Measurements from ENCODE around the gene LCORL. TPM values are rescaled to one million over a fixed set of nuclear protein-coding genes. Genes with fewer than 3 reads are reported as not detected.

The LCORL gene
- total RNA-seq, 2 experiments from 2014 or later: 6.3 to 6.5 TPM

DNA sequence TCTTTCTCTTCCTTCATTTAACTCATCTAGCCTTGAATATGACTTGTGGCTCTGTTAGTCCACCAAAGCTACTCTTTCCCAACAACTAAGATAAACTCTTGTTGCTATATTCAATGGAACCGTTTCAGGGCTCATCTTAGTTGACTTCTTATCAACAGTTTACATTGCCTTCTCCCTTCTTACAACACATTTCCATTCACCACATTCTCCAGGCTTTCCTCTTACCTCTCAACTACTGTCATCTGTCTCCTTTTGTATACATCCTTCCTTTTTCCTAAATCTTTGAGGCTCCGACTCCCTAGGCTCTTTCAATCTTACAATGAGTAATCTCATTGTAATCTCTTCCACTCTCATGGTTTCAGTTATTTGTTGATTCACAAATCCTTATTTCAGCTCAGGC is 152.2 kb downstream of the LCORL start:
- POLR2A ChIA-PET: no interaction called here
- intact Hi-C loops (cut with DNase I, micrococcal nuclease): no loop called here

DNA sequence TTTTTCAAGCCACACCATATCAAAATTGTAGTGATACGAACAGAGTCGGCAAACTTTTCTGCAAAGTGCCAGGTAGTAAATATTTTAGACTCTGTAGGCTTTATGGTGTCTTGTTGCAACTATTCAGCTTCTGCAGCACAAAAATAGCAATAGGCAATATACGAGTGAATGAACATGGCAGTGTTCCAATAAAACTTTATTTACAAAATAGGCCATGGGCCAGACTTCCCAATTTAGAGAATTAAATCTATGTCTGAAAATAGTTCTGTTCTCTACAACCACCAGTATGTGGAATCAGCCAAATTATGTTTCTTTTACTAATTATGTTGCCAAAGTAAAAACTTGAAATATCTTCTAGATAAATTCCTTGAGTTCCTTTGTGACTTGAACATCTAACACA is 154.3 kb downstream of the LCORL start:
- TF ChIP-seq, protein P1, sequence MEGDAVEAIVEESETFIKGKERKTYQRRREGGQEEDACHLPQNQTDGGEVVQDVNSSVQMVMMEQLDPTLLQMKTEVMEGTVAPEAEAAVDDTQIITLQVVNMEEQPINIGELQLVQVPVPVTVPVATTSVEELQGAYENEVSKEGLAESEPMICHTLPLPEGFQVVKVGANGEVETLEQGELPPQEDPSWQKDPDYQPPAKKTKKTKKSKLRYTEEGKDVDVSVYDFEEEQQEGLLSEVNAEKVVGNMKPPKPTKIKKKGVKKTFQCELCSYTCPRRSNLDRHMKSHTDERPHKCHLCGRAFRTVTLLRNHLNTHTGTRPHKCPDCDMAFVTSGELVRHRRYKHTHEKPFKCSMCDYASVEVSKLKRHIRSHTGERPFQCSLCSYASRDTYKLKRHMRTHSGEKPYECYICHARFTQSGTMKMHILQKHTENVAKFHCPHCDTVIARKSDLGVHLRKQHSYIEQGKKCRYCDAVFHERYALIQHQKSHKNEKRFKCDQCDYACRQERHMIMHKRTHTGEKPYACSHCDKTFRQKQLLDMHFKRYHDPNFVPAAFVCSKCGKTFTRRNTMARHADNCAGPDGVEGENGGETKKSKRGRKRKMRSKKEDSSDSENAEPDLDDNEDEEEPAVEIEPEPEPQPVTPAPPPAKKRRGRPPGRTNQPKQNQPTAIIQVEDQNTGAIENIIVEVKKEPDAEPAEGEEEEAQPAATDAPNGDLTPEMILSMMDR (IDR thresholded peaks at IDR 0.05): no peak
- H3K36me3 ChIP-seq (ENCODE audit: insufficient read depth, low read length): no peaks in the 10 kb centered on the region
- no peaks in the 10 kb centered on the region for H3K27me3 Mint-ChIP-seq
- no peaks in the 10 kb centered on the region for H3K27me3 ChIP-seq (ENCODE audit: control insufficient read depth in 1 of 2, insufficient read depth in 2 of 2, low read length in 2 of 2)
- no peaks in the 10 kb centered on the region for H3K4me1 Mint-ChIP-seq (ENCODE audit: low read depth)
- ATAC-seq (ENCODE audit: poor library complexity): no peak
- no peak overlapping the region for H3K4me3 Mint-ChIP-seq
- no peak overlapping the region for H3K27ac Mint-ChIP-seq
- H3K4me3 ChIP-seq (ENCODE audit: low read length): no peak overlapping the region
- H3K9me3 ChIP-seq (ENCODE audit: control insufficient read depth in 1 of 2, insufficient read depth in 1 of 2, low read length in 2 of 2): peaks cover under 1 to 9% of the 10 kb centered on the region in 2 experiments
- intact Hi-C loops (cut with DNase I, micrococcal nuclease): no loop called here
- H3K36me3 Mint-ChIP-seq (ENCODE audit: low read depth): peaks cover 16% of the 10 kb centered on the region
- ChIA-PET CTCF (no interaction called here), POLR2A (no interaction called here)
- DNase-seq: no peak
- no peaks in the 10 kb centered on the region for H3K4me1 ChIP-seq (ENCODE audit: insufficient read depth, low read length)
- peaks cover 4% of the 10 kb centered on the region for H3K9me3 Mint-ChIP-seq
- H3K27ac ChIP-seq (ENCODE audit: low read depth in 1 of 2, low read length in 2 of 2): no peak overlapping the region

More for the DNA sequence above, 152.2 kb downstream of the LCORL start:
- no peaks in the 10 kb centered on the region for H3K4me1 ChIP-seq (ENCODE audit: insufficient read depth, low read length)
- no peaks in the 10 kb centered on the region for H3K27me3 ChIP-seq (ENCODE audit: control insufficient read depth in 1 of 2, insufficient read depth in 2 of 2, low read length in 2 of 2)
- H3K9me3 Mint-ChIP-seq: no peaks in the 10 kb centered on the region
- H3K27me3 Mint-ChIP-seq: no peaks in the 10 kb centered on the region
- no peaks in the 10 kb centered on the region for H3K4me1 Mint-ChIP-seq (ENCODE audit: low read depth)
- ATAC-seq (ENCODE audit: poor library complexity) (no peak), DNase-seq (no peak)
- TF ChIP-seq, protein P1 (IDR thresholded peaks at IDR 0.05): no peak
- H3K4me3 ChIP-seq (ENCODE audit: low read length): no peak overlapping the region
- CTCF ChIA-PET: no interaction called here
- peaks cover 4% of the 10 kb centered on the region for H3K36me3 Mint-ChIP-seq (ENCODE audit: low read depth)
- H3K36me3 ChIP-seq (ENCODE audit: insufficient read depth, low read length): no peaks in the 10 kb centered on the region
- no peak overlapping the region for H3K4me3 Mint-ChIP-seq
- peaks cover 0 to under 1% of the 10 kb centered on the region in 2 experiments for H3K9me3 ChIP-seq (ENCODE audit: control insufficient read depth in 1 of 2, insufficient read depth in 1 of 2, low read length in 2 of 2)
- H3K27ac Mint-ChIP-seq: no peak overlapping the region
- no peak overlapping the region for H3K27ac ChIP-seq (ENCODE audit: low read depth in 1 of 2, low read length in 2 of 2)

DNA sequence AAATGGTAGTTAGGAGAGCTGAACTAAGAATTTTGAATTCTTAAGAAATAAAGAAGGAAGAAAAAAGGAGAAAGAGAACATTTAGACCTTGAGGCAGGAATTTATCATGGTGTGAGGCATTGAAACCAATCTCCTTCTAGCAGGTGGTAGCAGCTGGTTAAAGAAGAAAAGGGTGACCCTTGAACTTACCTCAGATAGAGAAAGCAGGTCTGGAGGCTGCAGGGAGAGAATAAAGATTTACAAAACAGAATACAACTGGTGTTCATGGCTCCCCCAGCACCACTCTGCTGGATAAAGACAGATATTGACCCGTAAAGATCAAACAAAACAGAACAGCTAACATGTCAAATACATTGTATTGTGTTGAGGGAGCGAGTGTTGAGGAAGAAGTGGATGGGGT is 154.7 kb downstream of the LCORL start:
- CTCF ChIA-PET: interaction anchor here (0.5 kb wide), 1 partner anchor 190 kb away, joined by 4 read pairs; no protein-coding TSS in a partner anchor
- DNase-seq (no peak), ATAC-seq (ENCODE audit: poor library complexity) (no peak)
- Histone ChIP-seq H3K9me3 (ENCODE audit: control insufficient read depth in 1 of 2, insufficient read depth in 1 of 2, low read length in 2 of 2) (peaks cover 4 to 9% of the 10 kb centered on the region in 2 experiments), H3K27me3 (ENCODE audit: control insufficient read depth in 1 of 2, insufficient read depth in 2 of 2, low read length in 2 of 2) (no peaks in the 10 kb centered on the region), H3K27ac (ENCODE audit: low read depth in 1 of 2, low read length in 2 of 2) (no peak overlapping the region), H3K4me1 (ENCODE audit: insufficient read depth, low read length) (no peaks in the 10 kb centered on the region), H3K36me3 (ENCODE audit: insufficient read depth, low read length) (no peaks in the 10 kb centered on the region), H3K4me3 (ENCODE audit: low read length) (no peak overlapping the region)
- TF ChIP-seq, protein P1 (IDR thresholded peaks at IDR 0.05): no peak
- peaks cover 5% of the 10 kb centered on the region for H3K9me3 Mint-ChIP-seq
- no peaks in the 10 kb centered on the region for H3K27me3 Mint-ChIP-seq
- intact Hi-C loops (cut with DNase I, micrococcal nuclease): no loop called here
- peaks cover 21% of the 10 kb centered on the region for H3K36me3 Mint-ChIP-seq (ENCODE audit: low read depth)
- no peaks in the 10 kb centered on the region for H3K4me1 Mint-ChIP-seq (ENCODE audit: low read depth)
- no peak overlapping the region for H3K4me3 Mint-ChIP-seq
- no peak overlapping the region for H3K27ac Mint-ChIP-seq
- POLR2A ChIA-PET: no interaction called here

Measured in CD4-positive, alpha-beta T cell (primary cell).